SK-N-SH (cell line): ENCODE measurements around the gene MRPL9.

Source experiments
- CTCF ChIP-seq: fragments of 200-600 bp; sonication (generic); IDR thresholded peaks from 2 replicates; pipeline ENCODE4 v1.6.1; 2017; ENCODE audit warnings: antibody characterized with exemption, mild to moderate bottlenecking, moderate library complexity
- GATA2 ChIP-seq: sonication (generic); formaldehyde crosslinking; IDR thresholded peaks from 2 replicates; pipeline ENCODE4 v1.5.0; 2020; ENCODE audit warnings: mild to moderate bottlenecking, missing genetic modification reagents
- MAX ChIP-seq: IDR thresholded peaks from 2 replicates; pipeline ENCODE4 v1.4.0; 2012; ENCODE audit warnings: low read depth
- MXI1 ChIP-seq: IDR thresholded peaks from 2 replicates; pipeline ENCODE4 v1.6.1; 2012; ENCODE audit warnings: mild to moderate bottlenecking, low read depth, low read length, improper control_type of control experiment
- NRF1 ChIP-seq: IDR thresholded peaks from 2 replicates; pipeline ENCODE4 v1.6.1; 2012; ENCODE audit warnings: low read depth, mild to moderate bottlenecking, low read length
- RAD21 ChIP-seq: IDR thresholded peaks from 2 replicates; pipeline ENCODE4 v1.6.1; 2012; ENCODE audit warnings: mild to moderate bottlenecking, low read length
- RCOR1 ChIP-seq: fragments of 150-350 bp; IDR thresholded peaks from 2 replicates; pipeline ENCODE4 v1.6.1; 2017; ENCODE audit warnings: antibody characterized with exemption, low read length
- REST ChIP-seq: IDR thresholded peaks from 2 replicates; pipeline ENCODE4 v1.6.1; 2012; ENCODE audit warnings: mild to moderate bottlenecking, low read depth, low read length, moderate library complexity
- TAF1 ChIP-seq: IDR thresholded peaks from 2 replicates; pipeline ENCODE4 v1.6.1; 2012; ENCODE audit warnings: low read depth, mild to moderate bottlenecking, low read length, moderate library complexity, borderline replicate concordance
- TEAD4 ChIP-seq: IDR thresholded peaks from 2 replicates; pipeline ENCODE4 v1.4.0; 2012; ENCODE audit warnings: mild to moderate bottlenecking, borderline replicate concordance; ENCODE audit not compliant: insufficient read depth
- USF1 ChIP-seq: IDR thresholded peaks from 2 replicates; pipeline ENCODE4 v1.4.0; 2012; ENCODE audit warnings: low read depth, borderline replicate concordance
- USF2 ChIP-seq: fragments of 150-350 bp; IDR thresholded peaks from 2 replicates; pipeline ENCODE4 v1.6.1; 2017; ENCODE audit warnings: antibody characterized with exemption, low read length, low read depth, borderline replicate concordance
- YY1 ChIP-seq: IDR thresholded peaks from 2 replicates; pipeline ENCODE4 v1.4.0; 2012; ENCODE audit warnings: low read depth, mild to moderate bottlenecking

GRCh38 chr1:151798571-151798970, 35.3 kb upstream of the MRPL9 start:
- TF ChIP-seq MXI1 (no peak), CTCF (no peak), REST (no peak), YY1 (no peak), USF1 (no peak), TEAD4 (no peak), RCOR1 (no peak), TAF1 (no peak), RAD21 (no peak), GATA2 (CRISPR knock-in tag) (no peak), MAX (no peak), NRF1 (no peak), USF2 (no peak)
